ENCODE data around the gene PHLDA3. TPM values are rescaled to one million over a fixed set of nuclear protein-coding genes. Genes with fewer than 3 reads are reported as not detected.
"Not testable (repeated sequence)": the region's sequence is repeated elsewhere in the genome, so short reads cannot be mapped to it uniquely, and the experiment has no call there.

Gene PHLDA3
- total and polyA plus RNA-seq, 4 donors: 0.36 to 2.2 (median 1.0) TPM

DNA sequence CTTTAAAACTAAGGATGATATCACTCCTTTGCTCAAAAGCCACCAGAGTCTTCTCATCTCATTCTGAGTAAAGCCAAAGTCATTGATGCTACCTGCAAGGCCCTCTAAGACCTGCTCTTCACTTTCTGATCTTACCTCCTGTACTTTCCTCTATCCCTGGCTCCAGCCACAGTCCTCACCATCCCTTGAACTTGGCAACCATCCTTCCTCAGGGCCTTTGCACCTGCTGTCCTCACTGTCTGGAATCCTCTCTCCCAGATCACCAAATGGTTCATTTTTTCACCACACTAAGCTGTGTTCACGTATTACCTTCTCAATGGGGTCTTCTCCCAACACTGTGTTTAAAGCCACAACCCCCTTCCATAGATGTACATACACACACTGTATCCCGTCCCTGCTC lies 4.3 kb upstream of the PHLDA3 start:
- no peak overlapping the region for H3K9ac ChIP-seq (ENCODE audit: low read depth in 1 of 2, low read length in 2 of 2)
- H3K4me1 ChIP-seq (ENCODE audit: control insufficient read depth in 4 of 4, insufficient read depth in 4 of 4, low read length in 3 of 4): peaks cover 0 to 10% (median 4%) of the 10 kb centered on the region in 4 donors
- no peak for DNase-seq (ENCODE audit: low spot score)
- H3K4me3 ChIP-seq (ENCODE audit: low read depth in 1 of 3, low read length in 3 of 3): no peak overlapping the region
- TF ChIP-seq FOXA2 (IDR thresholded peaks at IDR 0.05): no peak
- TF ChIP-seq, protein P1, sequence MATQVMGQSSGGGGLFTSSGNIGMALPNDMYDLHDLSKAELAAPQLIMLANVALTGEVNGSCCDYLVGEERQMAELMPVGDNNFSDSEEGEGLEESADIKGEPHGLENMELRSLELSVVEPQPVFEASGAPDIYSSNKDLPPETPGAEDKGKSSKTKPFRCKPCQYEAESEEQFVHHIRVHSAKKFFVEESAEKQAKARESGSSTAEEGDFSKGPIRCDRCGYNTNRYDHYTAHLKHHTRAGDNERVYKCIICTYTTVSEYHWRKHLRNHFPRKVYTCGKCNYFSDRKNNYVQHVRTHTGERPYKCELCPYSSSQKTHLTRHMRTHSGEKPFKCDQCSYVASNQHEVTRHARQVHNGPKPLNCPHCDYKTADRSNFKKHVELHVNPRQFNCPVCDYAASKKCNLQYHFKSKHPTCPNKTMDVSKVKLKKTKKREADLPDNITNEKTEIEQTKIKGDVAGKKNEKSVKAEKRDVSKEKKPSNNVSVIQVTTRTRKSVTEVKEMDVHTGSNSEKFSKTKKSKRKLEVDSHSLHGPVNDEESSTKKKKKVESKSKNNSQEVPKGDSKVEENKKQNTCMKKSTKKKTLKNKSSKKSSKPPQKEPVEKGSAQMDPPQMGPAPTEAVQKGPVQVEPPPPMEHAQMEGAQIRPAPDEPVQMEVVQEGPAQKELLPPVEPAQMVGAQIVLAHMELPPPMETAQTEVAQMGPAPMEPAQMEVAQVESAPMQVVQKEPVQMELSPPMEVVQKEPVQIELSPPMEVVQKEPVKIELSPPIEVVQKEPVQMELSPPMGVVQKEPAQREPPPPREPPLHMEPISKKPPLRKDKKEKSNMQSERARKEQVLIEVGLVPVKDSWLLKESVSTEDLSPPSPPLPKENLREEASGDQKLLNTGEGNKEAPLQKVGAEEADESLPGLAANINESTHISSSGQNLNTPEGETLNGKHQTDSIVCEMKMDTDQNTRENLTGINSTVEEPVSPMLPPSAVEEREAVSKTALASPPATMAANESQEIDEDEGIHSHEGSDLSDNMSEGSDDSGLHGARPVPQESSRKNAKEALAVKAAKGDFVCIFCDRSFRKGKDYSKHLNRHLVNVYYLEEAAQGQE (IDR thresholded peaks at IDR 0.05): no peak
- TF ChIP-seq SP1 (IDR thresholded peaks at IDR 0.05): no peak
- TF ChIP-seq, protein P2, sequence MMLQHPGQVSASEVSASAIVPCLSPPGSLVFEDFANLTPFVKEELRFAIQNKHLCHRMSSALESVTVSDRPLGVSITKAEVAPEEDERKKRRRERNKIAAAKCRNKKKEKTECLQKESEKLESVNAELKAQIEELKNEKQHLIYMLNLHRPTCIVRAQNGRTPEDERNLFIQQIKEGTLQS (IDR thresholded peaks at IDR 0.05): no peak
- no peak for TF ChIP-seq YY1 (IDR thresholded peaks at IDR 0.05)
- TF ChIP-seq RAD21 (IDR thresholded peaks at IDR 0.05): no peak
- no peak for TF ChIP-seq HNF4G (IDR thresholded peaks at IDR 0.05)
- TF ChIP-seq, protein P3, sequence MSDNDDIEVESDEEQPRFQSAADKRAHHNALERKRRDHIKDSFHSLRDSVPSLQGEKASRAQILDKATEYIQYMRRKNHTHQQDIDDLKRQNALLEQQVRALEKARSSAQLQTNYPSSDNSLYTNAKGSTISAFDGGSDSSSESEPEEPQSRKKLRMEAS (IDR thresholded peaks at IDR 0.05): no peak
- no peak for TF ChIP-seq RXRA (IDR thresholded peaks at IDR 0.05)
- TF ChIP-seq, protein P4, sequence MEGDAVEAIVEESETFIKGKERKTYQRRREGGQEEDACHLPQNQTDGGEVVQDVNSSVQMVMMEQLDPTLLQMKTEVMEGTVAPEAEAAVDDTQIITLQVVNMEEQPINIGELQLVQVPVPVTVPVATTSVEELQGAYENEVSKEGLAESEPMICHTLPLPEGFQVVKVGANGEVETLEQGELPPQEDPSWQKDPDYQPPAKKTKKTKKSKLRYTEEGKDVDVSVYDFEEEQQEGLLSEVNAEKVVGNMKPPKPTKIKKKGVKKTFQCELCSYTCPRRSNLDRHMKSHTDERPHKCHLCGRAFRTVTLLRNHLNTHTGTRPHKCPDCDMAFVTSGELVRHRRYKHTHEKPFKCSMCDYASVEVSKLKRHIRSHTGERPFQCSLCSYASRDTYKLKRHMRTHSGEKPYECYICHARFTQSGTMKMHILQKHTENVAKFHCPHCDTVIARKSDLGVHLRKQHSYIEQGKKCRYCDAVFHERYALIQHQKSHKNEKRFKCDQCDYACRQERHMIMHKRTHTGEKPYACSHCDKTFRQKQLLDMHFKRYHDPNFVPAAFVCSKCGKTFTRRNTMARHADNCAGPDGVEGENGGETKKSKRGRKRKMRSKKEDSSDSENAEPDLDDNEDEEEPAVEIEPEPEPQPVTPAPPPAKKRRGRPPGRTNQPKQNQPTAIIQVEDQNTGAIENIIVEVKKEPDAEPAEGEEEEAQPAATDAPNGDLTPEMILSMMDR (IDR thresholded peaks at IDR 0.05; ENCODE audit: low read depth, low read length, missing input control): no peak
- TF ChIP-seq NR2F2 (IDR thresholded peaks at IDR 0.05): no peak
- TF ChIP-seq, protein P5, sequence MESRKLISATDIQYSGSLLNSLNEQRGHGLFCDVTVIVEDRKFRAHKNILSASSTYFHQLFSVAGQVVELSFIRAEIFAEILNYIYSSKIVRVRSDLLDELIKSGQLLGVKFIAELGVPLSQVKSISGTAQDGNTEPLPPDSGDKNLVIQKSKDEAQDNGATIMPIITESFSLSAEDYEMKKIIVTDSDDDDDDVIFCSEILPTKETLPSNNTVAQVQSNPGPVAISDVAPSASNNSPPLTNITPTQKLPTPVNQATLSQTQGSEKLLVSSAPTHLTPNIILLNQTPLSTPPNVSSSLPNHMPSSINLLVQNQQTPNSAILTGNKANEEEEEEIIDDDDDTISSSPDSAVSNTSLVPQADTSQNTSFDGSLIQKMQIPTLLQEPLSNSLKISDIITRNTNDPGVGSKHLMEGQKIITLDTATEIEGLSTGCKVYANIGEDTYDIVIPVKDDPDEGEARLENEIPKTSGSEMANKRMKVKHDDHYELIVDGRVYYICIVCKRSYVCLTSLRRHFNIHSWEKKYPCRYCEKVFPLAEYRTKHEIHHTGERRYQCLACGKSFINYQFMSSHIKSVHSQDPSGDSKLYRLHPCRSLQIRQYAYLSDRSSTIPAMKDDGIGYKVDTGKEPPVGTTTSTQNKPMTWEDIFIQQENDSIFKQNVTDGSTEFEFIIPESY (IDR thresholded peaks at IDR 0.05): no peak
- no peak for TF ChIP-seq GABPA (IDR thresholded peaks at IDR 0.05 in 1 of 2, conservative IDR thresholded peaks at IDR 0.05 in 1 of 2)
- no peak for TF ChIP-seq TAF1 (conservative IDR thresholded peaks at IDR 0.05)
- no peak for TF ChIP-seq FOXA1 (IDR thresholded peaks at IDR 0.05)
- TF ChIP-seq HNF4A (conservative IDR thresholded peaks at IDR 0.05): no peak
- TF ChIP-seq JUND (IDR thresholded peaks at IDR 0.05): no peak
- peaks cover 0 to 4% (median 1%) of the 10 kb centered on the region in 4 donors for H3K27me3 ChIP-seq (ENCODE audit: control insufficient read depth in 4 of 4, insufficient read depth in 4 of 4, low read length in 3 of 4)
- no peaks in the 10 kb centered on the region for H3K36me3 ChIP-seq (ENCODE audit: control insufficient read depth in 4 of 4, insufficient read depth in 3 of 4, low read depth in 1 of 4, low read length in 3 of 4)
- H3K9me3 ChIP-seq (ENCODE audit: control insufficient read depth in 4 of 4, low read length in 3 of 4): no peaks in the 10 kb centered on the region
- no peak overlapping the region for H3K27ac ChIP-seq (ENCODE audit: low read depth in 1 of 2, low read length in 2 of 2)
- WGBS: 89% methylated on average over 2 of the region's 2 CpGs

DNA sequence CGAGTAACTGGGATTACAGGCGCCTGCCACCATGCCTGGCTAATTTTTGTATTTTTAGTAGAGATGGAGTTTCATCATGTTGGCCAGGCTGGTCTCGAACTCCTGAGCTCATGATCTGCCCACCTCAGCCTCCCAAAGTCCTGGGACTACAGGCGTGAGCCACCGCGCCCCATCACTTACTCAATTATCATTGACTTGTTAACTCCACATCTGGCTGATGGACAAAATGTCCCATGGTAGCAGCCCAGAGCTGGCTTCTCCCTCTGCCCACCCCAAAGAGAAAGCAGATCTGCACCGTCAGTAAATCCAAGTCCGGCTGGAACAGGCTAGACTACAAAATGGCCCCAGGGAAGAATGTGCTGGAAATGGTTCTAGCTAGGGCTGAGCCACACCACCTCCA lies 3.3 kb upstream of the PHLDA3 start:
- not testable (repeated sequence) for H3K9me3 ChIP-seq (ENCODE audit: control insufficient read depth in 4 of 4, low read length in 3 of 4); H3K9ac ChIP-seq (ENCODE audit: low read depth in 1 of 2, low read length in 2 of 2); H3K36me3 ChIP-seq (ENCODE audit: control insufficient read depth in 4 of 4, insufficient read depth in 3 of 4, low read depth in 1 of 4, low read length in 3 of 4); H3K27me3 ChIP-seq (ENCODE audit: control insufficient read depth in 4 of 4, insufficient read depth in 4 of 4, low read length in 3 of 4); DNase-seq (ENCODE audit: low spot score); H3K4me3 ChIP-seq (ENCODE audit: low read depth in 1 of 3, low read length in 3 of 3); H3K27ac ChIP-seq (ENCODE audit: low read depth in 1 of 2, low read length in 2 of 2)
- 96% methylated on average over 8 of the region's 8 CpGs for whole genome bisulfite sequencing
- H3K4me1 ChIP-seq (ENCODE audit: control insufficient read depth in 4 of 4, insufficient read depth in 4 of 4, low read length in 3 of 4): peaks cover 0 to 13% (median 4%) of the 10 kb centered on the region in 4 donors
